Stimulated activated CD4-positive, alpha-beta T cell treated with anti-CD3 and anti-CD28 coated beads, Interleukin-4, amount 100 ng/mL, for 48 hours (primary cell): Measurements from ENCODE around the gene UCHL5.
"Not testable (repeated sequence)": the region's sequence is repeated elsewhere in the genome, so short reads cannot be mapped to it uniquely, and the experiment has no call there.

Experiments
- DNase-seq, 2 donors: peaks; one replicate each; pipeline ENCODE4 v3.0.0-alpha.2; 2020; ENCODE audit warnings: low read depth in 2 of 2

UCHL5 gene

GRCh38 chr1:193013005-193013404 lies 46.2 kb downstream of the UCHL5 start:
- no peak for DNase-seq

DNA sequence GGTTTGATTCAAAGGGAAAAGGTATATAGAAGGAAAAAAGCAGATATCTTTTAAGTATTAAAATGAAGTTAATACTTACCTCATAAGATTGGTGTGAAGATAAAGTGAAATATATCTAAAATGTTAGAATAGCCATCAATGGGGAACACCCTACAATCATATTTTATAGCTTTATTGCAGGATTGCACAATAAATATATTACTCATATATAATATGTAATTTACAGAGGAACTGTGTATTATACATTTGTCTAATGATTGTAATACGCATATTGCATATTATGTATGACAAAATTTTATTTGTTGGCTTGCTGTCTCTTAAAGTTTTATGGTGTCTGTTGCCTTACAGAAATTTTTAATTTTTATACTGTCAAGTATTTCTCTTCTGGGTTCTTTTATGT lies 47.8 kb downstream of the UCHL5 start:
- no peak for DNase-seq

GRCh38 chr1:193009501-193009900 lies 49.7 kb downstream of the UCHL5 start:
- no peak for DNase-seq

DNA sequence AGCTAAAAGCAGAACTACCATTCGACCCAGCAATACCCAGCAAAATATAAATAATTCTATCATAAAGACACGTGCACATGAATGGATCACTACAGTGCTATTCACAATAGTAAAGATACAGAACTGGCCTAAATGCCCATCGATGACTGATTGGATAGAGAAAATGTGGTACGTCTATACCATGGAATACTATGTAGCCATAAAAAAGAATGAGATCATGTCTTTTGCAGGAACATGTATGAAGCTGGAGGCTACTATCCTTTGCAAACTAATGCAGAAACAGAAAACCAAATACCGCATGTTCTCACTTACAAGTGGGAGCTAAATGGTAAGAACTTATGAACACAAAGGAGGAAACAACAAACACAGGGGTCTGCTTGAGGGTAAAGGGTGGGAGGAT lies 53.4 kb downstream of the UCHL5 start:
- no peak for DNase-seq

- DNase-seq: no peak
These were observed 60.6 kb downstream of the UCHL5 start for GRCh38 chr1:192998536-192998935.

- no peak for DNase-seq
These were observed 65.0 kb downstream of the UCHL5 start for GRCh38 chr1:192994141-192994540.

- no peak for DNase-seq
These were observed 65.6 kb downstream of the UCHL5 start for GRCh38 chr1:192993426-192994085.

DNA sequence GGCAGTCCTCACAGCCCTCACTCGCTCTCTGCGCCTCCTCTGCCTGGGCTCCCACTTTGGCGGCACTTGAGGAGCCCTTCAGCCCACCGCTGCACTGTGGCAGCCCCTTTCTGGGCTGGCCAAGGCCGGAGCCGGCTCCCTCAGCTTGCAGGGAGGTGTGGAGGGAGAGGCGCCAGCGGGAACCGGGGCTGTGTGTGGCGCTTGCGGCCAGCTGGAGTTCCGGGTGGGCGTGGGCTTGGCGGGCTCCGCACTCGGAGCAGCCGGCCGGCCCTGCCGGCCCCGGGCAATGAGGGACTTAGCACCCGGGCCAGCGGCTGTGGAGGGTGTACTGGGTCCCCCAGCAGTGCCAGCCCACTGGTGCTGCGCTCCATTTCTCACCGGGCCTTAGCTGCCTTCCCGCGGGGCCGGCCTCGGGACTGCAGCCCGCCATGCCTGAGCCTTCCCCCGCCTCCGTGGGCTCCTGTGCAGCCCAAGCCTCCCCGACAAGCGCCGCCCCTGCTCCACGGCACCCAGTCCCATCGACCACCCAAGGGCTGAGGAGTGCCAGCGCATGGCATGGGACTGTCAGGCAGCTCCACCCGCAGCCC lies 72.3 kb downstream of the UCHL5 start:
- not testable (repeated sequence) for DNase-seq

DNA sequence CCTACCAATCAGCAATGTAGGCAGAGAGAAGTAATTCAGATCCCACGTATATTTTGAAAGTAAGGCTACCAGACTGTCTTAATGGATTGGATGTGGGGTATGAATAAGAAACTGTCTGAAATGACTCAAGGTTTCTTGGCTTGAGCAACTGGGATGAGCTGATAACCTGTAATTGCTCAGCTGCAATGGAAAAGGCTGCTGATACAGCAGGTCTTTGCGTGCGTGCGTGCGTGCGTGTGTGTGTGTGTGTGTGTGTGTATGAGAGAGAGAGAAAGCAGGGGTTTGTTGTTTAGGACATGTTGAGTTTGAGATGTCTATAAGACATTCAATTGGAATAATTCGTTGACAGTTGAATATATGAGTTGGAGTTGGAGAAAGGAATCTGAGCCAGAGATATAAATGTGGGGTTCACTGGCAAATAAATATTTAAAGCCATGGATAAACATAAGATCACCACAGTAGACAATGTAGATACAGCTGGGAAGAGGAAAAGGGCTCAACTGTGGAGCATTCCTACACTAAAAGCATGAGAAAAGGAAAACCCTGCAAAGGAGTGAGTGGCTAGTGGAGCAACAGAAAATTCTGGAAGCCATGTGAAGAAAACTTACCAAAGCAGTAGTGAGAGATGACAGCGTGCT lies 72.9 kb downstream of the UCHL5 start:
- peak; percentile 52 to 53 for DNase-seq

- peak in 1 of 2 donors; percentile 6 for DNase-seq
These were observed 75.1 kb downstream of the UCHL5 start for GRCh38 chr1:192984080-192984479.

DNA sequence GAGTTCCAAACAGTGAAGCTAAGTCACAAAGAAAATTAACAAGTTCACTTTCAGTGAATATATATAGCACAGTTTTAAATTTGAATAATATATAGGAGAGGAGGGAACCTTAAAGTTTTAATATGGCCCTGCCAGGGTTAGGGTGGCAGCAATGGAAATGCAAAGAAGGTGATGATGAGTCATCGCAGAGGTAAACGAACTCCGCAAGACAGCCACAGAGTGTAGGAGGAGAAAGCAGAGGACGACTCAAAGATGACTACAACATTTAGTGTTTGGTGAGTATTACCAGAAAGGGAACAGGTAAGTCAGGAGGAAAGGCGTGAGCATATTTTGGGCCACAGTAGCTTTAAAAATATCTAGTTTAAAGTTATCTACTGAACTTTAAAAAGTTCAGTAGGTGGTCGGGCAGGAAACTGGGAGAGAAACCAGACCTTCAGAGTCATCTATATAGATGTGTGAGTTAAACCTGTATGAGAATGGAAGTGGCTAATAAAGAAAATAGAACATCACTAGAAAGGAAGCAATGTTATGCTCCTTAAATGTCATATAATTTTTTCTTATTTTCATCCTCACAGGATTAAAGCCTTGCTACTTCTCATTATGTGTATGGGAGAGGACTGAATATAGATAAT lies 75.7 kb downstream of the UCHL5 start:
- peak in 1 of 2 donors; percentile 23 for DNase-seq

- DNase-seq: no peak
These were observed 78.3 kb downstream of the UCHL5 start for GRCh38 chr1:192980856-192981255.

GRCh38 chr1:192980334-192980733 lies 78.8 kb downstream of the UCHL5 start:
- DNase-seq: not testable (repeated sequence)

DNA sequence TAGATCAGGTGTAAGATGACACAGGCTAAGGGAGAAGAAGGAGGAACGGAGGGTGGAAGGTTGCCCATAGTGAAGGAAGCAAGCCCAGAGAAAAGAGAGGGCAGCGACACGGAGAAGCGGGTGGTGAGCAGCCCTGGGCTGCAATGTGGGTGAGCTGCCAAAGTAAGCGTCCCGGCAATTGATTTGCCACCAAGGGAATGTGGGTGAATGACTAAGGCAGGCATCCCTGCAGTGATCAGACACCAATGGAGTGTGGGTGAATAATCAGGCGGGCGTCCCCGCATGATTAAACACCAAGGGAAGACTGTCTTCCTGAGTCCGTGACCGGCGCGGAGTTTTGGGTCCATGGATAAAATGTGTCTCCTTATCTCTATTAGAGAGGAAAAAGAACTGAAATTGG lies 79.6 kb downstream of the UCHL5 start:
- DNase-seq: no peak

DNA sequence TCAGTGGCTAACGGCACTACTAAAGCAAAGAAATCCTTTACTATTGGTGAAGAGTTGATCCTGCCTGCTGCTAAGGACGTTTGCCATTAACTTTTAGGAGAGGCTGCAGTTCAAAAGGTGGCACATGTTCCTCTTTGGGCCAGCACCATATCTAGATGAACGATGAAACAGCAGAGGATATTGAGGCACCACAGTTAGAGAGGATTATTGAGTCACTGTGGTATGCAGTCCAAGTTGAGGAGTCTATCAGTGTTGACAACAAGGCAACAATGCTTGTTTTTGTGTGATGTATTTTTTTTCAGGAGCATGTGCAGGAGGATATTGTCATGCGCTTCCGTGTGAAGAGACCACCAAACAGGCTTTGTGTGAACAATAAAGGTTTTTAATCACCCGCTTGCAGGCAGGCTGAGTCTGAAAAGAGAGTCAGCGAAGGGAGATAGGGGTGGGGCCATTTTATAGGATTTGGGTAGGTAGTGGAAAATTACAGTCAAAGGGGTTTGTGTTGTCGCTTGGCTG lies 80.9 kb downstream of the UCHL5 start:
- DNase-seq: no peak

DNA sequence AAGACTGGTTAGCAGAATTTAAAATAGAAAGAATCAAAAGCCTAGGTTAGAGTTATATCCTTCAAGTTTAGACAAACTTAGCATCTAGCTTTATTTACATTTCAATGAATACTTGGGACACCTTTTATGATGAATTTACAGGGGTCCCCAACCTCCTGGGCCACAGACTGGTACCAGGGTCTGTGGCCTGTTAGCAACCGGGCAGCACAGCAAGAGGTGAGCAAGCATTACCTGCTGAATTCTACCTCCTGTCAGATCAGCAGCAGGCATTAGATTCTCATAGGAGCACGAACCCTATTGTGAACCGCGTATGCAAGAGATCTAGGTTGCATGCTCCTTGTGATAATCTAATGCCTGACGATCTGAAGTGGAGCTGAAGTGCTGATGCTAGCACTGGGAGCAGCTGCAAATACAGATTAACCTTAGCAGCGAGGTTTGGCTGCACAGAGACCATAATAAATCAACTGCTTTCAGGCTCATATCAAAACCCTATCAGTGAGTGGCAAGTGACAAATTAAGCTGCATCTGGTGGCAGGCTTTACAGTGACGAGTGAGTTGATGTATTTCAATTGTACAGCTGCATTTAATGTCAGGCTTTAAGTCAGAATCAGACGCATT lies 82.0 kb downstream of the UCHL5 start:
- DNase-seq: no peak

DNA sequence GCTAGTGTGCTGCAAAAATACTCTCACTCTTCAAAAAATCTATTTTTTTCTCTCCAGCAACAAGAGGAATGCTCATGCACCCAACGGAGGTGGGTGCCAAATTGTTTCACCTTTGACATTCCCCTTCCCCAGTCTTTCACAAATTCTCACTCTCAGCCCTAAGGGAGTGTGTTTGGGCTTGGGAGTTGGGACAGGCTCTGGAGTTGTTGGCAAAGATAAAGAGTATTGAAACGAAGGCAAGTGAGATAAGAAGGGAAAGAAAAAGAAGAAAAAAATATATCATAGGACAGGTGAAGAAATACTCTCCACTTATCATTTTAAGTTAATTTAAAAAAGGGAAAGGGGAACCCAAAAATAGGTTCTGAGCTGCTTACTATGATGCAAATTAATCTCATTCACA lies 82.6 kb downstream of the UCHL5 start:
- no peak for DNase-seq

GRCh38 chr1:192974701-192975100 lies 84.5 kb downstream of the UCHL5 start:
- DNase-seq: no peak

DNA sequence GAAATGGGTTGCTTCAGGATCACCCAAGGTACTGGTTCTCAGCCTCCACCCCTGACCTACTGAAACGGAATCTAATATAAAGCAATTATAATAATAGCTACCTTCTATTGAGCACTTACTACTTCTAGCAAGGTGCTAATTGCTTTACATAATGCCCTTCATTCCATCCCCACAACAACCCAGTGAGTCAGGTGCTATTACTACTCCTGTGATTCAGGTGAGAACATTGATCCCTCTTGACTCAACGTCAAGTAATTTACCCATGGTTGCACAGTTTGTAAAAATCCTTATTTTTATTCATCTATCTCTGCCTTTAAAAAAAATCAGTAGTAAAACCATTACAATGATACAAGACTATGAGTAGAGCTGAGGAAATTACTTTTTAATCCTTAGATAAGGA lies 85.2 kb downstream of the UCHL5 start:
- no peak for DNase-seq

DNA sequence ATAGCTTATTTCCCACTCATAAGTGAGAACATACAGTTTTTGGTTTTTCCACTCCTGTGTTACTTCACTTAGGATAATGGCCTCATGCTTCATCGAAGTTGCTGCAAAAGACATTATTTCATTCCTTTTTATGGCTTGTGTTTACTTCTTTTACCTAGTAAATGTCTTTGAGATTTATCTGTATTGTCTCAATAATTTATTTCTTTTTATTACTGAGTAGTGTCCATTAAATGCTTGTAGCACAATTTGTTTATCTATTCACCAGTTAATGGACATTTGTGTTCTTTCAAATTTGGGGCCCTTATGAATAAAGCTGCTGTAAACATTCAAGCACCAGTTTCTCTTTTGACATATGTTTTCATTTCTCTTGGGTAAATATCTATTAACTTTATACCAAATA lies 86.0 kb downstream of the UCHL5 start:
- DNase-seq: no peak

- DNase-seq: no peak
These were observed 90.1 kb downstream of the UCHL5 start for GRCh38 chr1:192969091-192969490.

GRCh38 chr1:192968323-192968722 lies 90.8 kb downstream of the UCHL5 start:
- no peak for DNase-seq
